ENCODE data around the gene SERTAD4. TPM values are rescaled to one million over a fixed set of nuclear protein-coding genes. Genes with fewer than 3 reads are reported as not detected.
A peak's percentile ranks its signal among the peaks of the same experiment; 100 is the strongest.

Gene SERTAD4
- total RNA-seq, 1 donor, result 2.9 TPM

DNA sequence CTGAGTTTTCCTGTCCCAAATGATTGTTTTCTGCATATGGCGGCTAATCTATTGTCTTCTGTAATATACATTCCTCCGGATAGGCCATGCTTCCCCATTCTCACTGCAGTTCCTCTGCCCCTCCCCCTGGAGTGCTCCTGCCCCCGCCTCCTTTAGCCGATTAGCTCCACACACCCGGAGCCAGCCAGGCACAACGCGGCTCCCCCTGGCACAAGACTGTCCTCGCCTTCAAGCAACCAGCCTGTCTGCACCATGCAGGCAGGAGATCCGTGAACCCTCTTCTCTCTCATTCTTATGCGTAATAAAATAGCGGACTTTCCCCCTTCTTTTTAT is 18.0 kb downstream of the SERTAD4 start:
- DNase-seq (ENCODE audit: insufficient read length, low spot score, missing footprints), result peak; percentile 88
- Histone ChIP-seq H3K9me3 (ENCODE audit: low read depth, low read length) (no peaks in the 10 kb centered on the region), H4K20me1 (ENCODE audit: insufficient read depth, low read length) (no peaks in the 10 kb centered on the region), H3K27ac (ENCODE audit: low read depth, low read length) (no peak overlapping the region), H3K27me3 (ENCODE audit: insufficient read depth, low read length) (peaks cover 48% of the 10 kb centered on the region), H3K4me3 (ENCODE audit: insufficient read depth, low read length) (peak overlapping the region; percentile 65), H2AFZ (ENCODE audit: low read length) (no peak overlapping the region), H3K4me2 (ENCODE audit: insufficient read depth, low read length) (peak overlapping the region; percentile 78), H3K36me3 (ENCODE audit: insufficient read depth, low read length) (no peaks in the 10 kb centered on the region), H3K79me2 (ENCODE audit: insufficient read depth, low read length) (no peaks in the 10 kb centered on the region), H3K4me1 (ENCODE audit: insufficient read depth, low read length) (peaks cover 16% of the 10 kb centered on the region)
- TF ChIP-seq, protein P1, sequence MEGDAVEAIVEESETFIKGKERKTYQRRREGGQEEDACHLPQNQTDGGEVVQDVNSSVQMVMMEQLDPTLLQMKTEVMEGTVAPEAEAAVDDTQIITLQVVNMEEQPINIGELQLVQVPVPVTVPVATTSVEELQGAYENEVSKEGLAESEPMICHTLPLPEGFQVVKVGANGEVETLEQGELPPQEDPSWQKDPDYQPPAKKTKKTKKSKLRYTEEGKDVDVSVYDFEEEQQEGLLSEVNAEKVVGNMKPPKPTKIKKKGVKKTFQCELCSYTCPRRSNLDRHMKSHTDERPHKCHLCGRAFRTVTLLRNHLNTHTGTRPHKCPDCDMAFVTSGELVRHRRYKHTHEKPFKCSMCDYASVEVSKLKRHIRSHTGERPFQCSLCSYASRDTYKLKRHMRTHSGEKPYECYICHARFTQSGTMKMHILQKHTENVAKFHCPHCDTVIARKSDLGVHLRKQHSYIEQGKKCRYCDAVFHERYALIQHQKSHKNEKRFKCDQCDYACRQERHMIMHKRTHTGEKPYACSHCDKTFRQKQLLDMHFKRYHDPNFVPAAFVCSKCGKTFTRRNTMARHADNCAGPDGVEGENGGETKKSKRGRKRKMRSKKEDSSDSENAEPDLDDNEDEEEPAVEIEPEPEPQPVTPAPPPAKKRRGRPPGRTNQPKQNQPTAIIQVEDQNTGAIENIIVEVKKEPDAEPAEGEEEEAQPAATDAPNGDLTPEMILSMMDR (IDR thresholded peaks at IDR 0.05; ENCODE audit: extremely low read depth, low read depth, low read length), result no peak

DNA sequence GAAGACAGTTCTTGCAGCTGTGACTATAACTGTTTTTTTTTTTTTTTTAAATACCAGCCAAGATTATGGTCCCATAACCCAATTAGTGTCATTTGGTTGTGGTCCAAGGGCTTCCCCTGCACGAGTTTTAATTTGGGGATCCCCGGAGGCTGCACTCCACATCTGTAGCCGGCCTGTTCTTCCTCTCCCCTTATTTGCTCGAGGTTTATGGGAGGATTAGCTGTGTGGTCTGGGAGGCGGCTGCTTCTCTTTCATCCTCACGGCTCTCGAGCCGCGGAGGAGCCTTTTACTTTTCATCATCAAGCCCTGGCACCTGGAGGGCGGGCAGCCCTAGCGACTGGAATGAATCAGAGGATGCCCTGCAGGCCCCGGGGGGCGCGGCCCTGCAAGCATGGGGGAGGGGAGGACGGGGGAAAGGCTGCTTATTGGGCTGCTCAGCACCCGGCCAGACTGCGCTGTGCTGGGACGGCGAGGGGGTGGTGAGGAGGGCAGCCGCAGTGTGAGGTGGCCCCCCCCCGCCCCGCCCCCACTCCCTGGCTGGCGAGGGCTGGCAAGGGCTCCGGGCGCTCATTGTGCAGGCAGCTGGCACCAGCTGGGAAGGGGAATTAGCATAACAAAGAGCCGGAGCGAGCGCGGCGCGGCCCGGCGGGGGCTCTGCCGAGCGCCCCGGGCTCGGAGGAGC is 18.5 kb downstream of the SERTAD4 start:
- Histone ChIP-seq H3K4me1 (ENCODE audit: insufficient read depth, low read length) (peaks cover 16% of the 10 kb centered on the region), H3K27ac (ENCODE audit: low read depth, low read length) (no peak overlapping the region), H2AFZ (ENCODE audit: low read length) (no peak overlapping the region), H3K27me3 (ENCODE audit: insufficient read depth, low read length) (peaks cover 48% of the 10 kb centered on the region), H4K20me1 (ENCODE audit: insufficient read depth, low read length) (no peaks in the 10 kb centered on the region), H3K4me3 (ENCODE audit: insufficient read depth, low read length) (peak overlapping the region; percentile 65), H3K79me2 (ENCODE audit: insufficient read depth, low read length) (no peaks in the 10 kb centered on the region), H3K4me2 (ENCODE audit: insufficient read depth, low read length) (peak overlapping the region; percentile 78), H3K36me3 (ENCODE audit: insufficient read depth, low read length) (no peaks in the 10 kb centered on the region), H3K9me3 (ENCODE audit: low read depth, low read length) (no peaks in the 10 kb centered on the region)
- TF ChIP-seq, protein P1 (IDR thresholded peaks at IDR 0.05; ENCODE audit: extremely low read depth, low read depth, low read length), result no peak
- peak; percentile 93 for DNase-seq (ENCODE audit: insufficient read length, low spot score, missing footprints)

DNA sequence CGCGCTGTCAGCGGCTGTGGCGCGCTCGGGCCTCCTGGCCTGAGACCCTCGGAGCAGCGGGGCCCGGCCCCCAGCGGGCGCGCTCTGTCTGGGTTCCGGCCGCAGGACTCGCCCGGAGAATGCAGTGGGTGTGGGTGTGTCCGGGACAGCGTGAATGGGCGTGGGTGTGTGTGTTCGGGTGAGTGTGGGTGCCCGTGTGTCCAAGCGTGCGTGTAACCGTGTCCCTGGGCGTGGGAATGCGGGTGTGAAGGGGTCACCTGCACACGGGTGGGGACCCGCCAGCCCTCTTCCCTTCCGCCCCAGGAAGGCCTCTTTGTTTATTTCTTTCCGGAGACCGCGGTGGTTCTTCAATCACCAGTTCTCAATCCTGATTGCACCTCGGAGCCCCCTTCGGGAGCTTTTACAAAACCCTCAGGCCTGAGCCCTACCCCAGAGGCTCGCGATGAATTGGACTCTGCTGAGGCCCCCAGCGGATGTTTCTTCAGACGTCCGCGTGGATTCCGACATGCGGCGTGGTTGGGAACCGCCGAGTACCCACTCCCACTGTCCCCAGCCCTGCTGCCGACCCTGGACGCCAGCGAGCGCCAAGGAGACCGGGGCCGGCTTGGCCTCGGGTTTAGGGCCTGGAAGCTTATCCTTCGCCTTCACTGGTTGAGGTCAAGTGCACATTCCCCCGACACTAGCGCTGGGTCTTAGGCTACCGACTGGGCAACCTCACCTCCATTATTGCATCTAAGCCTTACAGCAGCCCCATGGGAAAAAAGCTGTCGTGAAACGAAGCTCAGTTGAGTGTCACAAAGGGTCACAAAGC is 19.3 kb downstream of the SERTAD4 start:
- H3K9me3 ChIP-seq (ENCODE audit: low read depth, low read length), result no peaks in the 10 kb centered on the region
- no peak overlapping the region for H2AFZ ChIP-seq (ENCODE audit: low read length)
- DNase-seq (ENCODE audit: insufficient read length, low spot score, missing footprints), result no peak

More for the DNA sequence above, 19.3 kb downstream of the SERTAD4 start:
- Histone ChIP-seq H4K20me1 (ENCODE audit: insufficient read depth, low read length) (no peaks in the 10 kb centered on the region), H3K4me1 (ENCODE audit: insufficient read depth, low read length) (peaks cover 12% of the 10 kb centered on the region), H3K27ac (ENCODE audit: low read depth, low read length) (no peak overlapping the region), H3K4me2 (ENCODE audit: insufficient read depth, low read length) (peak overlapping the region; percentile 78), H3K27me3 (ENCODE audit: insufficient read depth, low read length) (peaks cover 45% of the 10 kb centered on the region), H3K36me3 (ENCODE audit: insufficient read depth, low read length) (no peaks in the 10 kb centered on the region), H3K79me2 (ENCODE audit: insufficient read depth, low read length) (no peaks in the 10 kb centered on the region), H3K4me3 (ENCODE audit: insufficient read depth, low read length) (peak overlapping the region; percentile 65)
- TF ChIP-seq, protein P1 (IDR thresholded peaks at IDR 0.05; ENCODE audit: extremely low read depth, low read depth, low read length), result no peak

All from osteoblast (primary cell).